Stimulated activated naive CD8-positive, alpha-beta T cell treated with anti-CD3 and anti-CD28 coated beads, Interleukin-15, amount 100 ng/mL, for 72 hours (primary cell): Measurements from ENCODE around the gene ABR.
"Not testable (repeated sequence)": the region's sequence is repeated elsewhere in the genome, so short reads cannot be mapped to it uniquely, and the experiment has no call there.

Source experiments
- ATAC-seq: fragments of 150-1000 bp; cut with Tn5 transposase; 2 replicates; pipeline ENCODE4 v1.10.0; 2021; ENCODE audit warnings: mild to moderate bottlenecking, moderate library complexity
- DNase-seq, 2 donors: peaks; one replicate each; pipeline ENCODE4 v3.0.0; 2021 to 2022
- H3K27ac Mint-ChIP-seq, 2 donors: one replicate each; pipeline ENCODE4 v1.8.0; 2022; ENCODE audit warnings: mild to moderate bottlenecking in 2 of 2, mixed read lengths in 2 of 2, moderate library complexity in 2 of 2
- H3K27me3 Mint-ChIP-seq: one replicate; pipeline ENCODE4 v1.8.0; 2022; ENCODE audit warnings: mixed read lengths
- H3K4me1 Mint-ChIP-seq: one replicate; pipeline ENCODE4 v1.8.0; 2022; ENCODE audit warnings: mild to moderate bottlenecking, mixed read lengths
- H3K4me3 Mint-ChIP-seq, 2 donors: one replicate each; pipeline ENCODE4 v1.8.0; 2022; ENCODE audit warnings: mild to moderate bottlenecking in 2 of 2, mixed read lengths in 2 of 2, moderate library complexity in 1 of 2
- H3K9me3 Mint-ChIP-seq, 2 donors: one replicate each; pipeline ENCODE4 v1.8.0; 2022; ENCODE audit warnings: mixed read lengths in 2 of 2

ABR gene

DNA sequence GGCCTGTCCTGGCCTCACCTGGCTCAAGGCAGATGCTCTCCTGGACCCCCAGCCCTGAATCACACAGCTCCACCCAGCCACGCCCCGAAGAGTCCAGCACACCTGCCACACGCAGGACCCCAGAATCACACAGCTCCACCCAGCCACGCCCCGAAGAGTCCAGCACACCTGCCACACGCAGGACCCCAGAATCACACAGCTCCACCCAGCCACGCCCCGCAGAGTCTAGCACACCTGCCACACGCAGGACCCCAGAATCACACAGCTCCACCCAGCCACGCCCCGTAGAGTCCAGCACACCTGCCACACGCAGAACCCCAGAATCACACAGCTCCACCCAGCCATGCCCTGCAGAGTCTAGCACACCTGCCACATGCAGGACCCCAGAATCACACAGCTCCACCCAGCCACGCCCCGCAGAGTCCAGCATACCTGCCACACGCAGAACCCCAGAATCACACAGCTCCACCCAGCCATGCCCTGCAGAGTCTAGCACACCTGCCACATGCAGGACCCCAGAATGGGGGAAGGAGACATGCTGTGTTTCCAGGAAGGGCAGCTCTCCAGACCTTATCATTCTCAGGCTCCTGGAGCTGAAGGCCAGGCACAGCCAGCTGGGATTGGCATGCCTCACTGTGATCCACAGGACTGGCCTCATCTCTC lies 105.7 kb downstream of the ABR start:
- peak overlapping the region in 1 of 2 donors; percentile 67 for H3K27ac Mint-ChIP-seq
- not testable (repeated sequence) for H3K4me3 Mint-ChIP-seq, ATAC-seq, H3K27me3 Mint-ChIP-seq, H3K9me3 Mint-ChIP-seq, DNase-seq, H3K4me1 Mint-ChIP-seq

DNA sequence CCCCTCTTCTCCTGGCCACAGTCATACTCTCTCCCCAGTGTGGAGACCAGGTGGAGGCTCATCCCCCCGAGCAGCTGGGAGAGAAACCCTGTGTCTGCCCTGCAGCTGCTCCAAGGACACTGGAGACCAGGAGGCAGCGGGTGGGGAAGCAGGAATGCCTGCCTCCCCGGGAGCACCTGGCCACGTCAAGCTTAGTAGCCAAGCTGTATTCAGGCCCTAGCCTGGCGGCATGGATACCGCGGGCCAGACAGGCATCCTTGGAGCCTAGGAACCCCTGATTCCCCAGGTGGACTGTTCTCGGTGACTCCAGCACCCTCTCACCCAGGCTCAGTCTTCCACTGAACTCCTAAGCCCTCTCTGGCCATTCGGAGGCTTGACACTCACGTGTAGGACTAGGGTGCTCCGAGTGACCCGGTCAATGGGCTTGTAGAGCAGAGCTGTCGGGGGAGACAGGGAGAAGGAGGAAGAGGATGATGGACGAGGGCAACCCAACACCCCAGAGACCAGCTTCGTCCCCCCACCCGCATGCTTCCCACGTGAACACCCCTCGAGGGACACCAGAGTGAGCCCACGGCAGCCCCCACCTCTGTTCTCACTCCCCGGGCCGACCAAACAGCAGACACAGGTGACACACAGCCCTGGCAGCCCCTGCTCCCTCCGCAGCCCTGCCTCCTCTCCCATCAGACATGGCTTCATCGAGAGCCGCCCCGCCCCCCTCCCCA lies 106.4 kb downstream of the ABR start:
- ATAC-seq, result no peak
- Mint-ChIP-seq H3K27me3 (no peaks in the 10 kb centered on the region), H3K4me1 (no peaks in the 10 kb centered on the region), H3K4me3 (no peak overlapping the region), H3K27ac (no peak overlapping the region), H3K9me3 (no peaks in the 10 kb centered on the region)
- DNase-seq, result no peak

DNA sequence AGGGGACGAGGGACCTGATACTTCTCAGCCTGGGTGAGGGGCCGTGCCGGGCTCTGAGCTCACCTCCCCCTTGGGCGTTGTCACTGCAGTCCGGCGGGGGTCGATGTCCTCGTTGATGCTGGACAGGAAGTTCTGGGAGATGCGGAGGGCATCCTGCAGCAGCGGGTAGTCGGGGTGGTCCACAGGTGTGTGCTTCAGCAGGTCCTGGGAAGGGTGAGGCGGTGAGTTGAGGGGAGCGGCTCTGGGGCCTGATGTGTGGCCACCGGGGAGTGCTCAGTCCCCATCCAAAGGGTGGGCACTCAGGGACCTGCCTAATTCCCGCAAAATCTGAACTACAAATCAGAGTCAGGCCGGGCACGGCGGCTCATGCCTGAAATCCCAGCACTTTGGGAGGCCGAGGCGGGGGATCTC lies 107.2 kb downstream of the ABR start:
- H3K9me3 Mint-ChIP-seq, result no peaks in the 10 kb centered on the region
- DNase-seq, result no peak
- no peak overlapping the region for H3K4me3 Mint-ChIP-seq
- no peaks in the 10 kb centered on the region for H3K27me3 Mint-ChIP-seq
- H3K4me1 Mint-ChIP-seq, result no peaks in the 10 kb centered on the region
- no peak for ATAC-seq
- H3K27ac Mint-ChIP-seq, result no peak overlapping the region

- ATAC-seq (no peak), DNase-seq (no peak)
- Mint-ChIP-seq H3K4me1 (no peaks in the 10 kb centered on the region), H3K4me3 (no peak overlapping the region), H3K27ac (no peak overlapping the region), H3K9me3 (peaks cover 6 to 8% of the 10 kb centered on the region in 2 donors), H3K27me3 (no peaks in the 10 kb centered on the region)
Measured at GRCh38 chr17:1071103-1071825, 108.5 kb downstream of the ABR start.

DNA sequence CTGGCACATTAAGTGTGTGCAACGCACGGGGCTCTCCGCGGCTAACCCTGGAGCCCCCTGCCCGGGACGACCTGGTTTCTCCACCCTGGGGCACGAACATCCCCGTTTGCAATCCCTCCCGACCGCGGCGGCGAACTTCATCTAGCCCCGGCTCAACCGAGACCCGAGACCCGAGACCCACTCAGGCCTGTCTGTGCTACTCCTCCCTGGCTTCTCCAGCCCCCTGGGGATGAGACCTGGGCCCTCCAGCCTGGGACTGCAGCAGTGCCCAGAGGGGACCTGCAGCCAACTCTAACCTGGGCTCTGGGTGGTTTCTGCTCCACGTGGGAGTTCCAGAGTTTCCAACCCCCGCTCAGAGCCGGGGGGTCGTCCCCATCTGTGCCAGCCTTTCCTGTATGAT lies 109.4 kb downstream of the ABR start:
- no peak overlapping the region for H3K4me3 Mint-ChIP-seq
- no peak for ATAC-seq
- no peaks in the 10 kb centered on the region for H3K27me3 Mint-ChIP-seq
- H3K27ac Mint-ChIP-seq, result peak overlapping the region in 1 of 2 donors; percentile 78
- H3K4me1 Mint-ChIP-seq, result no peaks in the 10 kb centered on the region
- peaks cover 10 to 16% of the 10 kb centered on the region in 2 donors for H3K9me3 Mint-ChIP-seq
- DNase-seq, result no peak

DNA sequence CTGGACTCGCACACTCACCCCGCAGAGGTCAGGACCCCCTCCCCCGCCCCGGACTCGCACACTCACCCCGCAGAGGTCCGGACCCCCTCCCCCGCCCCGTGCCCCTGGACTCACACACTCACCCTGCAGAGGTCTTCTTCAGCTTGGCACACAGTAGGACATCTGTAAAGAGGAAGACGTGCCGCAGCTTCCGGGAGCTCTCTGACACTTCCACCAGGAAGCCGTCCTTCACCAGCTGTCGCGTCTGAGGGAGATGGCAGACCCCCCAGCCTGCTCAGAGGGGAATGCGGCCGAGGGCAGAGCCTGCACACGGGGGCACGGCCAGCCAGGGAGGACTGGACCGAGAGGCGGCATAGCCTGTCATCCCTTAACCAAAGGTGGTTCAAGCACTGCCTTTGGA lies 109.9 kb downstream of the ABR start:
- H3K27me3 Mint-ChIP-seq, result no peaks in the 10 kb centered on the region
- H3K4me1 Mint-ChIP-seq, result no peaks in the 10 kb centered on the region
- no peak overlapping the region for H3K27ac Mint-ChIP-seq
- DNase-seq (no peak), ATAC-seq (no peak)
- no peak overlapping the region for H3K4me3 Mint-ChIP-seq
- H3K9me3 Mint-ChIP-seq, result peaks cover 10 to 16% of the 10 kb centered on the region in 2 donors

GRCh38 chr17:1068356-1068755 lies 111.4 kb downstream of the ABR start:
- DNase-seq (no peak), ATAC-seq (no peak)
- Mint-ChIP-seq H3K27ac (no peak overlapping the region), H3K27me3 (no peaks in the 10 kb centered on the region), H3K9me3 (peaks cover 10 to 16% of the 10 kb centered on the region in 2 donors), H3K4me1 (no peaks in the 10 kb centered on the region), H3K4me3 (no peak overlapping the region)

DNA sequence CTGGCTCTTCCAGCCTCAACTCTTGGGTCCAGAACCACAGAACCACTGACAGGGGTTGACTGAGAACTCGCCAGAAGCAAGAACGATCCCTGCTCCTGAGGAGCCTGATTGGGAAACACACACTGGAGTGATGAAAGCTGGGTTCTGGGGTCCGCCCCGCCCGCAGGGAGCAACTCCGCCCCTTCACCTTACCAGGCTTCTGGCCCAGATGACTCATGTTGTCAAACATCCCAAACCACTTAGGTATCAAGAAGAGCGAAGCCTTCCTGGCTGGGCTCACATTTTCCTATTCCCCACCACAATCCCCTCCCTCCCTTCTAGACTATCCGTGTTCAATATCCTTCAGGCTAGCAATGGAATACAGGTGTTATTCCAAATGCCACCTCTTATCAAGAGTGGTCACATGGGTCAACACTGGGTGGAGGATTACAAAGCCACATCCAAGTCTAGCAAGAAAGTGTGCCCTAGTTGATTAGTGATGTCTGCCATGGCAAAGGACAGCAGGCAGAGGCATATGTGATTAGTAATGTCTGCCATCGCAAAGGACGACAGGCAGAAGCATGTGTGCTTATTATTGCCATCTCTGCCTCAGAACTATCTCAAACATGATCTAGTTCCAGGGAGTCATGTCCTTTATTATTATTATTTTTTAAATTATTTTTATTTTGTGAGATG lies 112.4 kb downstream of the ABR start:
- Mint-ChIP-seq H3K4me1 (no peaks in the 10 kb centered on the region), H3K4me3 (no peak overlapping the region), H3K27me3 (no peaks in the 10 kb centered on the region), H3K27ac (no peak overlapping the region), H3K9me3 (peaks cover 10 to 16% of the 10 kb centered on the region in 2 donors)
- DNase-seq (no peak), ATAC-seq (no peak)

DNA sequence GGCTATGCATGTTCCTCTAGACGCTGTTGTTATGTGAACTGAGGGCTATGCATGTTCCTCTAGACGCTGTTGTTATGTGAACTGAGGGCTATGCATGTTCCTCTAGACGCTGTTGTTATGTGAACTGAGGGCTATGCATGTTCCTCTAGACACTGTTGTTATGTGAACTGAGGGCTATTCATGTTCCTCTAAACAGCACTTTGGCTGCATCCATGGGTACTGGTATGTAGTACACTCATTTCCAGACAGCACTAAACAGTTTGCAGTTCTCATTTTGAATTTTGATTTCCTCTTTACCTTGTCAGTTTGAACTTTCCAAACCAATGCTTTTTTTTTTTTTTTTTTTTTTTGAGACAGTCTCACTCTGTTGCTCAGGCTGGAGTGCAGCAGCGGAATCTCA lies 114.4 kb downstream of the ABR start:
- H3K4me3 Mint-ChIP-seq, H3K27me3 Mint-ChIP-seq, ATAC-seq, H3K27ac Mint-ChIP-seq, DNase-seq, H3K4me1 Mint-ChIP-seq: not testable (repeated sequence)
- H3K9me3 Mint-ChIP-seq, result peaks cover 10 to 16% of the 10 kb centered on the region in 2 donors

GRCh38 chr17:1060991-1061390 lies 118.8 kb downstream of the ABR start:
- peak in 1 of 2 donors; percentile 35 for DNase-seq
- Mint-ChIP-seq H3K4me3 (no peak overlapping the region), H3K4me1 (no peaks in the 10 kb centered on the region), H3K9me3 (peaks cover 1 to 5% of the 10 kb centered on the region in 2 donors), H3K27ac (no peak overlapping the region), H3K27me3 (no peaks in the 10 kb centered on the region)
- peak; percentile 87 for ATAC-seq

DNA sequence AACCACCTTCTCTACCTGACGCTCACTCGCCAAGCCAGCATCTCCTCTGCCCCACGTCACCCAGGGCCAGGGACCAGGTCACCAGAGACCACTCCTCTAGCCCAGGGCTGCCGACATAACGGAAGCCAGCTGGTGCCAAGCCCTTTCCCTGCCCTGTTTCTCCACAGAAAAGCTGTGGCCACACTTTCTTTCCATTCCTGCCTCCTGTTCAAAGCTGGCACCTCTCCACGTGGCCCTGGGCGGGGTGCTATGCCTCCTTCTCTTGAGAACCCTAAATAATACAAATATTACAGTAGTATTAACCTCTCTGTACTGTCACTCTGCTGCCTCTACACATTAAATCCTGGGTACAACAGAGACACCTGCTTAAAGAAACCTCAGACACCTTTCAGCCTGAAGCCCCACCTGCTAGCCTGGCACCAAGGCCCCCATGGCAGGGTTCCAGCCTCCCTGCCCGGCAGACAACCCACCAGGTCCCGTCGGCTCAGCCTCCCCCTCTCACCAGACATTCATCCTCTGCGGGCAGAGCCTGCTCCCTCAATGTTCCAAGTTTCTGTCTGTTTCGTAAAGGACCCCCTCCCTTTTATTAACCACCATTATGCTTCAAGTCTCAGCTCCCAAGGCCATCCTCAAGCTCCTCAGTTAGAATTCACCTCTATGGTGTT lies 120.5 kb downstream of the ABR start:
- H3K4me1 Mint-ChIP-seq, result no peaks in the 10 kb centered on the region
- H3K27me3 Mint-ChIP-seq, result no peaks in the 10 kb centered on the region
- no peaks in the 10 kb centered on the region for H3K9me3 Mint-ChIP-seq
- H3K4me3 Mint-ChIP-seq, result no peak overlapping the region
- DNase-seq (no peak), ATAC-seq (no peak)
- H3K27ac Mint-ChIP-seq, result peak overlapping the region in 1 of 2 donors; percentile 47

- DNase-seq (peak; percentile 30 to 59), ATAC-seq (no peak)
- peak overlapping the region in 1 of 2 donors; percentile 42 for H3K27ac Mint-ChIP-seq
- no peaks in the 10 kb centered on the region for H3K9me3 Mint-ChIP-seq
- no peaks in the 10 kb centered on the region for H3K4me1 Mint-ChIP-seq
- H3K27me3 Mint-ChIP-seq, result no peaks in the 10 kb centered on the region
- no peak overlapping the region for H3K4me3 Mint-ChIP-seq
Measured at GRCh38 chr17:1058423-1059130, 121.2 kb downstream of the ABR start.

GRCh38 chr17:1056761-1057160 lies 123.0 kb downstream of the ABR start:
- no peak for ATAC-seq
- H3K27ac Mint-ChIP-seq, result no peak overlapping the region
- H3K4me1 Mint-ChIP-seq, result no peaks in the 10 kb centered on the region

GRCh38 chr17:1055751-1056645 lies 123.8 kb downstream of the ABR start:
- Mint-ChIP-seq H3K27ac (no peak overlapping the region), H3K4me3 (no peak overlapping the region), H3K9me3 (no peaks in the 10 kb centered on the region), H3K27me3 (no peaks in the 10 kb centered on the region), H3K4me1 (peaks cover 2% of the 10 kb centered on the region)
- DNase-seq (peak; percentile 39 to 43), ATAC-seq (peak; percentile 73)

More at GRCh38 chr17:1056761-1057160, 123.0 kb downstream of the ABR start:
- H3K4me3 Mint-ChIP-seq, result no peak overlapping the region
- no peaks in the 10 kb centered on the region for H3K27me3 Mint-ChIP-seq
- H3K9me3 Mint-ChIP-seq, result no peaks in the 10 kb centered on the region
- no peak for DNase-seq
